HG02763 (cell line): ENCODE results near the gene N4BP2L1.
A peak's percentile ranks its signal among the peaks of the same experiment; 100 is the strongest.
"Not testable (repeated sequence)": the region's sequence is repeated elsewhere in the genome, so short reads cannot be mapped to it uniquely, and the experiment has no call there.

Source experiments
- ATAC-seq: cut with Tn5 transposase; IDR thresholded peaks from one replicate; pipeline ENCODE4 v1.9.1; 2021; ENCODE audit warnings: mild to moderate bottlenecking, moderate library complexity; ENCODE audit not compliant: unreplicated experiment

N4BP2L1 gene

GRCh38 chr13:32391101-32391619, 36.8 kb downstream of the N4BP2L1 start:
- ATAC-seq: no peak

- ATAC-seq: no peak
Measured at GRCh38 chr13:32390484-32390883, 37.4 kb downstream of the N4BP2L1 start.

DNA sequence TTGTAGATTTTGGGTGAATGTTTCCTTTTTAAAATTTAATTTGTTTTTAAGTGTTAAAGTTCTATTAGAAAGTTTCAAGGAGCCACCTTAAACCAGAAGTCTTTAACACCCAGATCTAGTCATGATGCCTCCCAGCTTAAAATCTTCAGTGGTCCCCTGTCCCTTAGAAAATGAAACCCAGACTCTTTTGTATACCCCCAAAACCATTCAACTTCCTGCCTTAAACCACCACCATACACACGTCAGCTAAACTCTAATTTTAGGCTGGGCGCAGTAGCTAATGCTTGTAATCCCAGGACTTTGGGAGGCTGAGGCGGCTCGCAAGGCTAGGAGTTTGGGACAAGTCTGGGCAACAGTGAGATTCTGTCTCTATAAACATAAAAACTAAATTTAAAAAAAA, 37.9 kb downstream of the N4BP2L1 start:
- peak; percentile 50 for ATAC-seq

DNA sequence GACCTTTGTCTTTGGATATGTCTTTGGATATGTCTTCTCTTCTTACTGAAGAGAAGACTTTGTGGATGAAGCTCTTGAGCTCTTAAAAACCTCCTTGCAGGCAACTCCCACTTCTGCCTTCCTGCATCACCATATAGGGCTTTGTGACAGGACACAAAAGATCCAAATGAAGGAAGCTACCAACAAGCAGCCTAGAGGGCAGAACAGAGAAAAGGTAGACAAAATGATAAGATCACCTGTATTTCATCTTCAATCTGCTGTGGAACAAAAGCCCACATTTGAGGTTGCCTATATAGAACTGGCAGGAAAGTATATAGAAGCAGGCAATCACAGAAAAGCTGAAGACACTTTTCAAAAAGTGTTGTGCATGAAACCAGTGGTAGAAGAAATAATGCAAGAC, 42.5 kb downstream of the N4BP2L1 start:
- no peak for ATAC-seq

DNA sequence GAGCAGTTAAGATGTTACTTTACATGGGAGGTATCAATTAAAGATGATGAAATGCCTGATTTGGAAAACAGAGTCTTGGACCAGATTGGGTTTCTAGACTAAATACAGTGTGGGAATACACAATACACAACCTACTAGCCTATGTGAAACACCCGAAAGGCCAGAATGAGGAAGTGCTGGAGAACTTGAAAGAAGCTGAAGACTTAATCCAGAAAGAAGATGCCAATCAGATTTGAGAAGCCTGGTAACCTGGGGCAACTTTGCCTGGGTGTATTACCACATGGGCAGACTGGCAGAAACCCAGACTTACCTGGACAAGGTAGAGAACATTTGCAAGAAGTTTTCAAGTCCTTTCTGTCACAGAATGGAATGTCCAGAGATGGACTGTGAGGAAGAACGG, 43.2 kb downstream of the N4BP2L1 start:
- ATAC-seq: no peak

DNA sequence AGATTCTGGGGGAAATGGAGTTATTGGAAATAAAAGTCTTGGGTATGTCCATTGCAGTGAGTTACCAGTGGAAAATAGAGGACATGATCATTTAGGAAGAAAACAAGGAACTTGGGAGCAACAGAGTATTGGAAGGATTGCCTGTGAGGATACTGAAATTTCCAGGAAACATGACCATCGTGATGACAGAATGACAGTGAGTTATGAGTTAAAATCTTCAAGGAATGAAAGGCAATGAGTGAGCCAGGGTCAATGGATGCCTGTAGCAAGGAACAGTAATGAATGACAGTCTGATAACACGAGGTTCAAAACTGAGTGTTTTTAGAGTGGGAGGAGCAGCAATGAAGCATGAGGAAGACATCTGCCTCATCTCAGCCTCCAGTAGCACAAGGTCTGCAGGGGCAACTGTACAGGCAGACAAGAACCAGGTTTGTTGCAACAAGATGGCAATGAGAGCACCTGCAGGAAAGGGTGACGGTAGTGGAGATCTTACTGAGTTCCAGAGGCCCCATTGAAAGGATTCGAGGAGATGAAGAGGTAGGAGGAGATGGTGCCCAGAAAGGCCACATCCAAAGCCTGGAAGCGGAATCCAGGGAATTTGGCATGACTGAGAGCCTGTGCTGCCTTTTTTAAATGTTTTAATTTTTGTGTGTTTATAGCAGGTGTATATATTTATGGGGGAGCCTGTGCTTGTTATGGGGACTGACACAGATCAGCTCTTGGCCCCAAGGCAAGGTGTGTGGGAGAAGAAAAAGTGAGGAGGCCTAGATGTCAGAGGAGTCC, 43.9 kb downstream of the N4BP2L1 start:
- ATAC-seq: no peak

DNA sequence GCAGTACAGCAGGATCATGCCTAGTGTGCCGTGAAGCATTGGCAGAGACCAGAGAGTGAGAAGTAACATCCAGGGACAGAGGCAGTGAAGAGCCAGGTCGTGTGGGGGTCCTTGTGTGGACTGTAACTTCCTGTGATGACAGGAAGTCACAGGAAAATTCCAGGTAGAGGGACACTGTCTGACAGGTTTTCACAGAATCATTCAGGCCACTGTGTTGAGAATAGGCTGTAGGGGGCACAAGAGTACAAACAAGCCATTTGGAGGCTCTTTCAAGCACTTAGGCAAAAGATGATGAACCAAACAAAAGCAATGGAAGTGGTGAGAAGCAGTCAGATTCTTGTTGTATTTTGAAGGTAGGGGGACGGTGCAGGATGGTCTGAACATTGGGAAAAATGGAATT, 46.4 kb downstream of the N4BP2L1 start:
- ATAC-seq: no peak

DNA sequence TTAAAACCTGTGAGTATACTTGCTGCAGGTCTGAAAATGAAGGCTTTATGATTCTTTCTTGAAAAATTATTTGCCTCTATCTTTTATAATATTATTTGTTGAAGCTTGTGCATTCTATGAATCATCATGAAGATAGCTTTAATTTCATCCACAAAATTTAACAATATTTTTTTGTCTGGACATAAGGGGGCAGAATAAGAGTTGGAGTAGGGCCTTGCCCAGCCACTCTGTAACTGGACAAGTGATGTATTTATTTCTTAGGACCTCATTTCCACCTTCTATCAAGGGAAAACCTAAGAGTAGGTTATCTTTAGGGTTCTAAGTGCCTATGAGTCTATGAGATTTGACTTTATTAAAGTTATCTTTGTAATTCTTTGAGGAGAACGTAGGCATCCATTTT, 49.9 kb downstream of the N4BP2L1 start:
- ATAC-seq: no peak

DNA sequence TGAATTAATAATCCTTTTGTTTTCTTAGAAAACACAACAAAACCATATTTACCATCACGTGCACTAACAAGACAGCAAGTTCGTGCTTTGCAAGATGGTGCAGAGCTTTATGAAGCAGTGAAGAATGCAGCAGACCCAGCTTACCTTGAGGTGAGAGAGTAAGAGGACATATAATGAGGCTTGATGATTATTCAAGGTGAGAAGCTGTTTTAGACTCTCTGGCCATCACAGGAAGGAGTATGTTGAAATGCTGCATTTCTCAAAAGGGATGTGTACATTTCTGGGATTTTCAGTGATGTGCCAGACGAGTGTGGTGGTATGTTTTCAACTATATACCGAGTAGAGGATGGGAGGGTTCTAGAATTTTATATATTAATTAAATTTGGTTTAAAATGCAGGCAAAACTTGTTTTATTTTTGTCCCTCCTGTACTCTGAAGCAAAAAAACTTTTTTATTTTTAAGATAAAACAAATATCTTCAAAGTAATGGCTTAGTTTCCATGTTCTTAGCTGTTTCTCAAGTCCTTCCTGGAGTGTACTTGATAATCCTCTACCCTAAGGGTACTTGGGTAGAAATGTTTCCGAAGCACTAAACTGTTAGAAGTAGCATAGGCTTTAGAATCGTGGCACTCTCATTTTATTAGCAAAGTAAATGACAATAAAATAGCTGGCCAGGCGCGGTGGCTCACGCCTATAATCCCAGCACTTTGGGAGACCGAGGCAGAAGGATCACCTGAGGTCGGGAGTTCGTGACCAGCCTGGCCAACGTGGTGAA, 51.1 kb downstream of the N4BP2L1 start:
- ATAC-seq: no peak

GRCh38 chr13:32370805-32371204, 57.1 kb downstream of the N4BP2L1 start:
- no peak for ATAC-seq

GRCh38 chr13:32362574-32362973, 65.4 kb downstream of the N4BP2L1 start:
- no peak for ATAC-seq

- ATAC-seq: not testable (repeated sequence)
Measured at GRCh38 chr13:32355935-32356334, 72.0 kb downstream of the N4BP2L1 start.

- ATAC-seq: peak; percentile 66
Measured at GRCh38 chr13:32354040-32354439, 73.9 kb downstream of the N4BP2L1 start.

DNA sequence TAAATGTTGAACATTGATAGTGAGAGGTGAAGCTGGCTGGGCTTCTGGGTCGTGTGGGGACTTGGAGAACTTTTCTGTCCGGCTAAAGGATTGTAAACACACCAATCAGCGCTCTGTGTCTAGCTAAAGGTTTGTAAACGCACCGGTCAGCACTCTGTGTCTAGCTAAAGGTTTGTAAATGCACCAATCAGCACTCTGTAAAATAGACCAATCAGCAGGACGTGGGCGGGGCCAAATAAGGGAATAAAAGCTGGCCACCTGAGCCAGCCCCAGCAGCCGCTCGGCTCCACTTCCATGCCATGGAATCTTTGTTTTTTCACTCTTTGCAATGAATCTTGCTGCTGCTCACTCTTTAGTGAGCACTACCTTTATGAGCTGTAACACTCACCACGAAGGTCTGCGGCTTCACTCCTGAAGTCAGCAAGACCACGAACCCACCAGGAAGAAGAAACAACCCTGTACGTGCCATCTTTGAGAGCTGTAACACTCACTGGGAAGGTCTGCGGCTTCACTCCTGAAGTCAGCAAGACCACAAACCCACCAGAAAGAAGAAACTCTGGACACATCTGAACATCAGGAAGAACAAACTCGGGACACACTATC, 77.0 kb downstream of the N4BP2L1 start:
- ATAC-seq: not testable (repeated sequence)
